Uterus (tissue), 4 donors: ENCODE results near the gene BMP6. TPM values are rescaled to one million over a fixed set of nuclear protein-coding genes. Genes with fewer than 3 reads are reported as not detected.
"Not testable (repeated sequence)": the region's sequence is repeated elsewhere in the genome, so short reads cannot be mapped to it uniquely, and the experiment has no call there.

Source experiments
- DNase-seq, 2 donors: peaks; one replicate each; pipeline ENCODE4 v3.0.0-alpha.2; 2019 to 2020
- H3K27ac ChIP-seq, 2 donors: fragments of 200-600 bp; sonication (generic); 1 replicate in 1 of 2; 2 replicates in 1 of 2; pipeline ENCODE4 v1.5.1; 2016 to 2018
- H3K27me3 ChIP-seq, 2 donors: fragments of 200-600 bp; sonication (generic); one replicate each; pipeline ENCODE4 v1.5.1; 2018 to 2019; ENCODE audit warnings: control low read depth in 1 of 2
- H3K36me3 ChIP-seq, 2 donors: fragments of 200-600 bp; sonication (generic); one replicate each; pipeline ENCODE4 v1.5.1; 2019; ENCODE audit warnings: control low read depth in 1 of 2
- H3K4me1 ChIP-seq, 2 donors: fragments of 200-600 bp; sonication (generic); one replicate each; pipeline ENCODE4 v1.5.1; 2018 to 2019; ENCODE audit warnings: control low read depth in 1 of 2
- H3K4me3 ChIP-seq, 2 donors: fragments of 200-600 bp; sonication (generic); 1 replicate in 1 of 2; 2 replicates in 1 of 2; pipeline ENCODE4 v1.5.1; 2018 to 2019; ENCODE audit warnings: mild to moderate bottlenecking in 1 of 2
- H3K9me3 ChIP-seq, 2 donors: fragments of 200-600 bp; sonication (generic); one replicate each; pipeline ENCODE4 v1.5.1; 2019; ENCODE audit warnings: control low read depth in 1 of 2
- CTCF ChIP-seq, 4 experiments: fragments of 200-600 bp in 2 of 4; fragments of 450-650 bp in 2 of 4; sonication (generic) in 2 of 4; IDR thresholded peaks; one replicate each; pipeline ENCODE4 v1.5.1; 2016 to 2019; ENCODE audit warnings: antibody characterized with exemption in 4 of 4, mild to moderate bottlenecking in 2 of 4, moderate library complexity in 1 of 4
- POLR2A ChIP-seq, 2 donors: fragments of 450-650 bp; IDR thresholded peaks; one replicate each; pipeline ENCODE4 v1.6.1; 2016; ENCODE audit warnings: antibody characterized with exemption in 2 of 2, mild to moderate bottlenecking in 1 of 2, moderate library complexity in 1 of 2
- intact Hi-C: fragments of 100-400 bp; cut with DNase I; formaldehyde crosslinking; loops from one replicate; pipeline ENCODE4 v1.15.1; 2023; ENCODE audit warnings: low total_unique reads
- total RNA-seq, 4 donors: library from RNA; depleted of rRNA in 3 of 4; stranded (reverse); fragments of >200 nt in 3 of 4; gene quantifications; one replicate each; pipeline versions ENCODE4 v1.1.0 to v1.2.4, GENCODE V29; 2014 to 2023
- donor health status: DM: yes; HTN: yes; CAD: no.

The BMP6 gene
- total RNA-seq, 4 donors from 2014 or later = 2.2 to 8.5 (median 4.4) TPM

- intact Hi-C loops = no loop called here
- Histone ChIP-seq H3K36me3 (no peaks in the 10 kb centered on the region), H3K27ac (no peak overlapping the region), H3K4me3 (no peak overlapping the region), H3K27me3 (no peaks in the 10 kb centered on the region), H3K4me1 (no peaks in the 10 kb centered on the region), H3K9me3 (no peaks in the 10 kb centered on the region)
- DNase-seq = no peak
- no peak for TF ChIP-seq CTCF (IDR thresholded peaks at IDR 0.05)
- TF ChIP-seq POLR2A (IDR thresholded peaks at IDR 0.05) = no peak
Observed at GRCh38 chr6:7896465-7896987, 170.6 kb downstream of the BMP6 start.

- intact Hi-C loops = no loop called here
- Histone ChIP-seq H3K27ac (no peak overlapping the region), H3K36me3 (no peaks in the 10 kb centered on the region)
Observed at GRCh38 chr6:7897461-7898192, 171.7 kb downstream of the BMP6 start.

GRCh38 chr6:7898193-7898586, 172.3 kb downstream of the BMP6 start:
- intact Hi-C loops, H3K36me3 ChIP-seq, H3K4me3 ChIP-seq, H3K9me3 ChIP-seq, DNase-seq, H3K27me3 ChIP-seq, H3K27ac ChIP-seq, H3K4me1 ChIP-seq: not testable (repeated sequence)

More at GRCh38 chr6:7897461-7898192, 171.7 kb downstream of the BMP6 start:
- H3K9me3 ChIP-seq = no peaks in the 10 kb centered on the region
- H3K27me3 ChIP-seq = no peaks in the 10 kb centered on the region
- no peaks in the 10 kb centered on the region for H3K4me1 ChIP-seq
- TF ChIP-seq CTCF (IDR thresholded peaks at IDR 0.05) (no peak), POLR2A (IDR thresholded peaks at IDR 0.05) (no peak)
- H3K4me3 ChIP-seq = no peak overlapping the region
- DNase-seq = no peak

- Histone ChIP-seq H3K9me3 (no peaks in the 10 kb centered on the region), H3K27ac (no peak overlapping the region), H3K27me3 (no peaks in the 10 kb centered on the region), H3K36me3 (no peaks in the 10 kb centered on the region), H3K4me1 (no peaks in the 10 kb centered on the region), H3K4me3 (no peak overlapping the region)
- TF ChIP-seq CTCF (IDR thresholded peaks at IDR 0.05) (no peak), POLR2A (IDR thresholded peaks at IDR 0.05) (no peak)
- DNase-seq = no peak
- intact Hi-C loops = no loop called here
Observed at GRCh38 chr6:7899101-7899888, 173.4 kb downstream of the BMP6 start.

- intact Hi-C loops = loop anchor here (5.0 kb wide), 1 partner anchor 102 kb away; no protein-coding TSS in a partner anchor
- H3K27me3 ChIP-seq = no peaks in the 10 kb centered on the region
- TF ChIP-seq POLR2A (IDR thresholded peaks at IDR 0.05) (no peak), CTCF (IDR thresholded peaks at IDR 0.05) (no peak)
- no peaks in the 10 kb centered on the region for H3K36me3 ChIP-seq
- no peak overlapping the region for H3K4me3 ChIP-seq
- H3K9me3 ChIP-seq = no peaks in the 10 kb centered on the region
- H3K27ac ChIP-seq = no peak overlapping the region
- DNase-seq = no peak
- H3K4me1 ChIP-seq = no peaks in the 10 kb centered on the region
Observed at GRCh38 chr6:7899889-7900213, 174.0 kb downstream of the BMP6 start.
